MM.1S (cell line): ENCODE results near the gene ROBO2.

Experiments
- DNase-seq: peaks from one replicate; pipeline ENCODE4 v3.0.0-alpha.2; 2015
- H2AFZ ChIP-seq: fragments of 300-600 bp; sonication (generic); 2 replicates; pipeline ENCODE4 v1.6.0; 2016; ENCODE audit warnings: antibody characterized with exemption, low read length
- H3F3A ChIP-seq: fragments of 300-600 bp; sonication (generic); 2 replicates; pipeline ENCODE4 v1.6.1; 2016; ENCODE audit warnings: mild to moderate bottlenecking, antibody characterized with exemption, low read length, moderate library complexity, mixed read lengths; ENCODE audit not compliant: insufficient read depth
- H3K27ac ChIP-seq: fragments of 300-600 bp; sonication (generic); 2 replicates; pipeline ENCODE4 v1.5.1; 2016; ENCODE audit warnings: mild to moderate bottlenecking, low read length
- H3K27me3 ChIP-seq: fragments of 300-600 bp; sonication (generic); replicated peaks from 2 replicates; pipeline ENCODE4 v1.6.0; 2016; ENCODE audit warnings: low read length; ENCODE audit not compliant: insufficient read depth
- H3K36me3 ChIP-seq: fragments of 300-600 bp; sonication (generic); replicated peaks from 2 replicates; pipeline ENCODE4 v1.6.1; 2016; ENCODE audit warnings: mild to moderate bottlenecking, low read length, mixed read lengths; ENCODE audit not compliant: insufficient read depth
- H3K4me1 ChIP-seq: fragments of 300-600 bp; sonication (generic); 2 replicates; pipeline ENCODE4 v1.6.1; 2016; ENCODE audit warnings: low read length, mixed read lengths
- H3K4me2 ChIP-seq: fragments of 300-600 bp; sonication (generic); 2 replicates; pipeline ENCODE4 v1.6.0; 2016; ENCODE audit warnings: low read depth, low read length
- H3K4me3 ChIP-seq: fragments of 300-600 bp; sonication (generic); 2 replicates; pipeline ENCODE4 v1.5.1; 2016; ENCODE audit warnings: low read length, mixed read lengths
- H3K79me2 ChIP-seq: fragments of 300-600 bp; sonication (generic); 2 replicates; pipeline ENCODE4 v1.6.1; 2016; ENCODE audit warnings: mixed run types, low read length, mixed read lengths
- H3K9ac ChIP-seq: fragments of 300-600 bp; sonication (generic); 2 replicates; pipeline ENCODE4 v1.6.1; 2016; ENCODE audit warnings: low read length, mixed read lengths
- H3K9me2 ChIP-seq: fragments of 300-600 bp; sonication (generic); replicated peaks from 2 replicates; pipeline ENCODE4 v1.6.1; 2016; ENCODE audit warnings: mild to moderate bottlenecking, low read length, mixed read lengths; ENCODE audit not compliant: insufficient read depth
- H3K9me3 ChIP-seq: fragments of 300-600 bp; sonication (generic); replicated peaks from 2 replicates; pipeline ENCODE4 v1.6.1; 2016; ENCODE audit warnings: mild to moderate bottlenecking, low read length, mixed read lengths; ENCODE audit not compliant: insufficient read depth
- H4K20me1 ChIP-seq: fragments of 300-600 bp; sonication (generic); 2 replicates; pipeline ENCODE4 v1.6.1; 2016; ENCODE audit warnings: mild to moderate bottlenecking, low read length, moderate library complexity, mixed read lengths; ENCODE audit not compliant: insufficient read depth
- CTCF ChIP-seq: fragments of 300-600 bp; sonication (generic); IDR thresholded peaks from 2 replicates; pipeline ENCODE4 v1.5.1; 2016; ENCODE audit warnings: antibody characterized with exemption, low read length, mixed read lengths
- EZH2 ChIP-seq: fragments of 300-600 bp; sonication (generic); optimal IDR thresholded peaks from 2 replicates; pipeline ENCODE3; 2017; ENCODE audit warnings: low read depth, mild to moderate bottlenecking, antibody characterized with exemption, low read length, mixed read lengths
- EZH2phosphoT487 ChIP-seq: fragments of 300-600 bp; sonication (generic); IDR thresholded peaks from 2 replicates; pipeline ENCODE4 v1.6.1; 2018; ENCODE audit warnings: antibody characterized with exemption, low read length

Gene ROBO2

GRCh38 chr3:77191640-77192039 lies 151.7 kb downstream of the ROBO2 start:
- Histone ChIP-seq H3K79me2 (no peaks in the 10 kb centered on the region), H3K4me1 (no peaks in the 10 kb centered on the region), H3K4me2 (no peak overlapping the region), H3K4me3 (no peak overlapping the region), H3K36me3 (no peaks in the 10 kb centered on the region), H3K9me3 (no peaks in the 10 kb centered on the region), H3K27me3 (no peaks in the 10 kb centered on the region), H3K27ac (no peak overlapping the region), H3K9me2 (no peaks in the 10 kb centered on the region), H3F3A (no peaks in the 10 kb centered on the region), H4K20me1 (no peaks in the 10 kb centered on the region), H3K9ac (no peak overlapping the region), H2AFZ (no peak overlapping the region)
- TF ChIP-seq EZH2: no peak
- no peak for TF ChIP-seq EZH2phosphoT487
- no peak for TF ChIP-seq CTCF
- DNase-seq: no peak

- TF ChIP-seq EZH2phosphoT487 (no peak), CTCF (no peak), EZH2 (no peak)
- Histone ChIP-seq H3K4me1 (no peaks in the 10 kb centered on the region), H3K9me2 (no peaks in the 10 kb centered on the region), H4K20me1 (no peaks in the 10 kb centered on the region), H3F3A (no peaks in the 10 kb centered on the region), H2AFZ (no peak overlapping the region), H3K79me2 (no peaks in the 10 kb centered on the region), H3K36me3 (no peaks in the 10 kb centered on the region), H3K4me2 (no peak overlapping the region), H3K9ac (no peak overlapping the region), H3K9me3 (no peaks in the 10 kb centered on the region), H3K4me3 (no peak overlapping the region), H3K27ac (no peak overlapping the region), H3K27me3 (no peaks in the 10 kb centered on the region)
- DNase-seq: no peak
Measured at GRCh38 chr3:77195766-77196545, 156.1 kb downstream of the ROBO2 start.

GRCh38 chr3:77197408-77197807 lies 157.5 kb downstream of the ROBO2 start:
- Histone ChIP-seq H3K9me3 (no peaks in the 10 kb centered on the region), H3K79me2 (no peaks in the 10 kb centered on the region), H4K20me1 (no peaks in the 10 kb centered on the region), H2AFZ (no peak overlapping the region), H3K27me3 (no peaks in the 10 kb centered on the region), H3K27ac (no peak overlapping the region), H3F3A (no peaks in the 10 kb centered on the region), H3K4me3 (no peak overlapping the region), H3K9ac (no peak overlapping the region), H3K9me2 (no peaks in the 10 kb centered on the region), H3K36me3 (no peaks in the 10 kb centered on the region), H3K4me2 (no peak overlapping the region), H3K4me1 (no peaks in the 10 kb centered on the region)
- TF ChIP-seq CTCF (no peak), EZH2 (no peak), EZH2phosphoT487 (no peak)
- DNase-seq: no peak
